Epithelial cell of proximal tubule (primary cell): ENCODE measurements around the gene SAMD8. TPM values are rescaled to one million over a fixed set of nuclear protein-coding genes. Genes with fewer than 3 reads are reported as not detected.

Experiments used
- DNase-seq: peaks from one replicate; pipeline ENCODE4 v3.0.0-alpha.2; 2011; ENCODE audit warnings: low read depth
- H3K4me3 ChIP-seq: 2 replicates; pipeline ENCODE4 v1.5.1; 2011; ENCODE audit warnings: low read depth, mild to moderate bottlenecking, low read length
- CTCF ChIP-seq: conservative IDR thresholded peaks from 2 replicates; pipeline ENCODE4 v1.5.1; 2012; ENCODE audit warnings: low read depth, mild to moderate bottlenecking, low read length
- total RNA-seq: library from RNA; depleted of rRNA; stranded (reverse); fragments of >200 nt; gene quantifications from 2 replicates; pipeline ENCODE4 v1.2.3, GENCODE V29; 2015

SAMD8 gene
- total RNA-seq, 1 donor from 2014 or later, result 11.3 TPM

GRCh38 chr10:75084834-75085384 lies 26.5 kb upstream of the SAMD8 start:
- H3K4me3 ChIP-seq, result no peak overlapping the region
- TF ChIP-seq CTCF, result no peak
- no peak for DNase-seq

- no peak for DNase-seq
- no peak for TF ChIP-seq CTCF
Observed at GRCh38 chr10:75086278-75086934, 25.1 kb upstream of the SAMD8 start.

DNA sequence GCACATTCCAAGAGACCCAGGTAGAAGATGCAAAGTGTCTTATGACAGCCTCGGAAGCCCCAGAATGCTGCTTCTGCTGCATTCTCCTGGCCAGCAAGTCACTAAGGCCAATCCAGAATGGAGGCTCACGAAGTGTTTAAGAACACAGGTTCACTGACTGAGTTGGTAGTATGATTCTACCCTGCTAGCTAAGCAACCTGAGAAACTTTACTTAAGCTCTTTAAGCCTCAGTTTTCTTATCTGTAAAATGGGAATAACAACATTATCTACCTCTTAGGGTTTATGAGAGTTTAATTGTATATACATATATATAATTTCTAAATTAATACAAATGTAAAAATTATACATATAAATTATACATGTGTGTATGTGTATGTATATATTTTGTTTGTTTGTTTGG lies 22.8 kb upstream of the SAMD8 start:
- DNase-seq, result no peak
- no peak for TF ChIP-seq CTCF
- H3K4me3 ChIP-seq, result no peak overlapping the region

More at GRCh38 chr10:75086278-75086934, 25.1 kb upstream of the SAMD8 start:
- no peak overlapping the region for H3K4me3 ChIP-seq

GRCh38 chr10:75089634-75090033 lies 21.8 kb upstream of the SAMD8 start:
- TF ChIP-seq CTCF, result no peak
- no peak overlapping the region for H3K4me3 ChIP-seq
- no peak for DNase-seq

- no peak for DNase-seq
- H3K4me3 ChIP-seq, result no peak overlapping the region
- no peak for TF ChIP-seq CTCF
Observed at GRCh38 chr10:75091146-75091545, 20.3 kb upstream of the SAMD8 start.

- no peak for TF ChIP-seq CTCF
- H3K4me3 ChIP-seq, result no peak overlapping the region
Observed at GRCh38 chr10:75094465-75094864, 17.0 kb upstream of the SAMD8 start.

GRCh38 chr10:75095631-75096030 lies 15.8 kb upstream of the SAMD8 start:
- no peak for TF ChIP-seq CTCF

More at GRCh38 chr10:75094465-75094864, 17.0 kb upstream of the SAMD8 start:
- DNase-seq, result no peak

More at GRCh38 chr10:75095631-75096030, 15.8 kb upstream of the SAMD8 start:
- H3K4me3 ChIP-seq, result no peak overlapping the region
- no peak for DNase-seq
